HepG2 (cell line): ENCODE data around the gene LMCD1.

Experiments
- EZH2 ChIP-seq: conservative IDR thresholded peaks from 2 replicates; pipeline ENCODE4 v1.6.1; 2012; ENCODE audit warnings: mild to moderate bottlenecking, low read depth, low read length, moderate library complexity
- GPN1 ChIP-seq: sonication (generic); formaldehyde crosslinking; IDR thresholded peaks from 2 replicates; pipeline ENCODE4 v1.5.1; 2020; ENCODE audit warnings: missing genetic modification reagents, borderline replicate concordance
- POLR2AphosphoS5 ChIP-seq: IDR thresholded peaks from 2 replicates; pipeline ENCODE4 v1.6.1; 2012; ENCODE audit warnings: low read depth, low read length
- ZNF777 ChIP-seq: sonication (generic); formaldehyde crosslinking; IDR thresholded peaks from 2 replicates; pipeline ENCODE4 v1.4.0; 2020; ENCODE audit warnings: missing genetic modification reagents
- TF ChIP-seq, protein P1 (sequence below): sonication (generic); formaldehyde crosslinking; IDR thresholded peaks from 2 replicates; pipeline ENCODE4 v1.5.0; 2020; ENCODE audit warnings: mild to moderate bottlenecking, low read depth, missing genetic modification reagents, borderline replicate concordance
- TF ChIP-seq, protein P2 (sequence below): sonication (generic); formaldehyde crosslinking; IDR thresholded peaks from 2 replicates; pipeline ENCODE4 v1.8.1; 2023; ENCODE audit warnings: mild to moderate bottlenecking, missing genetic modification reagents, borderline replicate concordance
- TF ChIP-seq, protein P3 (sequence below): fragments of 450-650 bp; IDR thresholded peaks from 2 replicates; pipeline ENCODE4 v1.6.1; 2017; ENCODE audit warnings: mild to moderate bottlenecking

DNA sequence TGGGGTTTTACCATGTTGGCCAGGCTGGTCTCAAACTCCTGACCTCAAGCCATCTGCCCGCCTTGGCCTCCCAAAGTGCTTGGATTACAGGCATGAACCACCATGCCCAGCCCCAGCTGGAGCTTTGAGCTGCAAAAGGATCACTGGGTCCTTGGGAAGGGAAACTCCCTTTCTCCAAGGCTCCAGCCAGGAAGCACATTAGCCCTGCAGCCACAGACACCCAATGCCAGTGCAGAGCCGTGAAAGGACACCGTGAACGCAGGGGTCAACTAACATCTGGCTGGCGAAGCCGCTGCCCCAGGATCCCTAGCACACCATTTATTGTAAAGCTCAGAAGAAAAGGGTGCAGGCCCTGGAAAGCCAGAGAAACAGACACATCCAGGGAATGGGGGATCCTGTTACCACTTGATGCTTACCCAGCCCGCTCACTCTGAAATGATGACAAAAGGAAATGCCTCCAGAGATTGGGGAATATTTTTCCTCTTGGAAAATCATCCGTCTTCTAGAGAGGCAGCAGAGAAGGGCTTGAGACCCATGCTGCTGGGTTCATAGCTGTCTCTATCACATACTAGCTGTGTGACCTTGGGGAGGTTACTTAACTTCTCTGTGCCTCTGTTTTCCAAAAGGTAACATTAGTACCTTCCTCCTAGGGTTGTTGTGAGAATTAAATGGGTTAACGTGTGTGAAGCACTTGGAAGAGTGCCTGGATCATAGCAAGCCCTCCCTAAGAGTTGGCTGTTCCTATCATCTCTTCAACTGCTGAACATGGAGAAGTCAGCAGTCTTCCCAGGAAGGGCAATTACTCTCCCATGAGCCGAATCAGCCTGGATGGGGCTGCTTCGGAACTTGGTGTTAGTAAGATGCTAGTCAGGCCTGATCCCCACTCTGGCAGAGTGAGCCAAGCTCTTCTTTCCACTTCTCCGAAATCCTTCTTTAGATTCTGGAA is 40.8 kb downstream of the LMCD1 start:
- TF ChIP-seq, protein P1, sequence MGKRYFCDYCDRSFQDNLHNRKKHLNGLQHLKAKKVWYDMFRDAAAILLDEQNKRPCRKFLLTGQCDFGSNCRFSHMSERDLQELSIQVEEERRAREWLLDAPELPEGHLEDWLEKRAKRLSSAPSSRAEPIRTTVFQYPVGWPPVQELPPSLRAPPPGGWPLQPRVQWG, result no peak
- no peak for TF ChIP-seq GPN1
- TF ChIP-seq, protein P2, sequence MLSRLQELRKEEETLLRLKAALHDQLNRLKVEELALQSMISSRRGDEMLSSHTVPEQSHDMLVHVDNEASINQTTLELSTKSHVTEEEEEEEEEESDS (CRISPR knock-in tag), result no peak
- TF ChIP-seq POLR2AphosphoS5, result no peak
- TF ChIP-seq EZH2, result no peak
- TF ChIP-seq ZNF777 (CRISPR knock-in tag), result no peak
- TF ChIP-seq, protein P3, sequence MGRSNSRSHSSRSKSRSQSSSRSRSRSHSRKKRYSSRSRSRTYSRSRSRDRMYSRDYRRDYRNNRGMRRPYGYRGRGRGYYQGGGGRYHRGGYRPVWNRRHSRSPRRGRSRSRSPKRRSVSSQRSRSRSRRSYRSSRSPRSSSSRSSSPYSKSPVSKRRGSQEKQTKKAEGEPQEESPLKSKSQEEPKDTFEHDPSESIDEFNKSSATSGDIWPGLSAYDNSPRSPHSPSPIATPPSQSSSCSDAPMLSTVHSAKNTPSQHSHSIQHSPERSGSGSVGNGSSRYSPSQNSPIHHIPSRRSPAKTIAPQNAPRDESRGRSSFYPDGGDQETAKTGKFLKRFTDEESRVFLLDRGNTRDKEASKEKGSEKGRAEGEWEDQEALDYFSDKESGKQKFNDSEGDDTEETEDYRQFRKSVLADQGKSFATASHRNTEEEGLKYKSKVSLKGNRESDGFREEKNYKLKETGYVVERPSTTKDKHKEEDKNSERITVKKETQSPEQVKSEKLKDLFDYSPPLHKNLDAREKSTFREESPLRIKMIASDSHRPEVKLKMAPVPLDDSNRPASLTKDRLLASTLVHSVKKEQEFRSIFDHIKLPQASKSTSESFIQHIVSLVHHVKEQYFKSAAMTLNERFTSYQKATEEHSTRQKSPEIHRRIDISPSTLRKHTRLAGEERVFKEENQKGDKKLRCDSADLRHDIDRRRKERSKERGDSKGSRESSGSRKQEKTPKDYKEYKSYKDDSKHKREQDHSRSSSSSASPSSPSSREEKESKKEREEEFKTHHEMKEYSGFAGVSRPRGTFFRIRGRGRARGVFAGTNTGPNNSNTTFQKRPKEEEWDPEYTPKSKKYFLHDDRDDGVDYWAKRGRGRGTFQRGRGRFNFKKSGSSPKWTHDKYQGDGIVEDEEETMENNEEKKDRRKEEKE, result no peak
